ENCODE measurements around the gene REN.
A peak's percentile ranks its signal among the peaks of the same experiment; 100 is the strongest.

REN gene

GRCh38 chr1:204152310-204153044 is 13.7 kb downstream of the REN start:
- no peak for DNase-seq

- peak; percentile 70 for DNase-seq
Observed at GRCh38 chr1:204151552-204152309, 14.4 kb downstream of the REN start, which contains the start of gene ETNK2. ETNK2 (minus strand) TSS chr1:204152044; CDS start chr1:204151852, 192 bp downstream.

- no peak for DNase-seq
Observed at GRCh38 chr1:204150702-204151551, 15.2 kb downstream of the REN start.

- no peak for DNase-seq
Observed at GRCh38 chr1:204149635-204150565, 16.2 kb downstream of the REN start.

GRCh38 chr1:204149107-204149506 is 17.0 kb downstream of the REN start:
- no peak for DNase-seq

GRCh38 chr1:204147406-204148383 is 18.4 kb downstream of the REN start:
- no peak for DNase-seq

GRCh38 chr1:204146965-204147364 is 19.2 kb downstream of the REN start:
- no peak for DNase-seq

GRCh38 chr1:204146309-204146708 is 19.8 kb downstream of the REN start:
- no peak for DNase-seq

- DNase-seq = no peak
Observed at GRCh38 chr1:204145033-204145504, 21.1 kb downstream of the REN start.

GRCh38 chr1:204143276-204144041 is 22.7 kb downstream of the REN start:
- DNase-seq = no peak

GRCh38 chr1:204142032-204142974 is 23.8 kb downstream of the REN start:
- no peak for DNase-seq

- DNase-seq = no peak
Observed at GRCh38 chr1:204141131-204141530, 25.0 kb downstream of the REN start.

GRCh38 chr1:204139952-204140351 is 26.2 kb downstream of the REN start:
- no peak for DNase-seq

GRCh38 chr1:204139088-204139487 is 27.0 kb downstream of the REN start:
- DNase-seq = no peak

- no peak for DNase-seq
Observed at GRCh38 chr1:204136814-204137213, 29.3 kb downstream of the REN start.

- no peak for DNase-seq
Observed at GRCh38 chr1:204134103-204134502, 32.0 kb downstream of the REN start.

- no peak for DNase-seq
Observed at GRCh38 chr1:204132718-204133117, 33.4 kb downstream of the REN start.

- DNase-seq = no peak
Observed at GRCh38 chr1:204131978-204132377, 34.2 kb downstream of the REN start.

All from NCI-H1092 (cell line).